Left lobe of liver (tissue), 1 donor: Measurements from ENCODE around the gene BNIP3. TPM values are rescaled to one million over a fixed set of nuclear protein-coding genes. Genes with fewer than 3 reads are reported as not detected.

ENCODE experiments used
- total RNA-seq: library from RNA; stranded (reverse); gene quantifications from one replicate; pipeline ENCODE4 v1.2.1, GENCODE V29; 2021
- donor health status: DM: no; HTN: yes; CAD: no.

BNIP3 gene
- total RNA-seq, 1 donor from 2014 or later, result 90.4 TPM

Other genes with a start within 250 kb of the BNIP3 start
- gene PPP2R2D, start 80.9 kb downstream of the BNIP3 start, total RNA-seq, result 15.4 TPM
- 0.28 TPM for gene JAKMIP3, start 84.0 kb upstream of the BNIP3 start, total RNA-seq
- gene DPYSL4, start 205.0 kb upstream of the BNIP3 start, total RNA-seq, result 0.08 TPM